Measurements from ENCODE around the gene TTC16. TPM values are rescaled to one million over a fixed set of nuclear protein-coding genes. Genes with fewer than 3 reads are reported as not detected.
"Not testable (repeated sequence)": the region's sequence is repeated elsewhere in the genome, so short reads cannot be mapped to it uniquely, and the experiment has no call there.

Gene TTC16
- total RNA-seq, 1 experiment from 2014 or later: not detected

DNA sequence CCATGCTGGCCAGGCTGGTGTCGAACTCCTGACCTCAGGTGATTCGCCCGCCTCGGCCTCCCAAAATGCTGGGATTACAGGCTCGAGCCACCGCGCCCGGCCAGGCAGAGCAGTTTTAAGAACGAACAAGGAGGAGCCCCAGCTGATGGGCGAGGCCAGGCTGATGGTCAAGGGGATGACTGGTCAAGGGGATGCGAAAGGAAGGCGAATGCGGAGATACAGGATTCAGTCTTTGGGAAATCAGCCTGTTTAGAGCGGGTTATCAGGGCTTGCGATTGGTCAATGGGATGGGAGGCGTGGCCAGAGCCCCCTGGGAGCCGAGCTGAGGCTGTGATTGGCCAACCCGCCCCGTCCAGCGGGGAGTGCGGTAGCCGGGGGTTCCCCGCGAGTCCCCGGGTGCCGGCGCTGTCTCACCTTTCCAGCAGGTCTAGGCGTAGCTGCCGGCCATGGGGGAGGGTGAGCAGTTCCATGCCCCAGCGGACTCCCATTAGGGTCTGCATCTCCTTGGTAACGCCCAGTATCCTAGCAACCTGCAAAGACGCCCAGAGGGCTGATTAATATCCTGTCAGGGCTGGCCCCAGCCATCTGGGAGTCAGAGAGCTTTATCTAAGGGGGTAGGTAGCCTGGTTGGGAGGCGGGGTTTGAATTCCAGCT is 26.7 kb downstream of the TTC16 start:
- DNase-seq (ENCODE audit: low read depth): peak; percentile 93

DNA sequence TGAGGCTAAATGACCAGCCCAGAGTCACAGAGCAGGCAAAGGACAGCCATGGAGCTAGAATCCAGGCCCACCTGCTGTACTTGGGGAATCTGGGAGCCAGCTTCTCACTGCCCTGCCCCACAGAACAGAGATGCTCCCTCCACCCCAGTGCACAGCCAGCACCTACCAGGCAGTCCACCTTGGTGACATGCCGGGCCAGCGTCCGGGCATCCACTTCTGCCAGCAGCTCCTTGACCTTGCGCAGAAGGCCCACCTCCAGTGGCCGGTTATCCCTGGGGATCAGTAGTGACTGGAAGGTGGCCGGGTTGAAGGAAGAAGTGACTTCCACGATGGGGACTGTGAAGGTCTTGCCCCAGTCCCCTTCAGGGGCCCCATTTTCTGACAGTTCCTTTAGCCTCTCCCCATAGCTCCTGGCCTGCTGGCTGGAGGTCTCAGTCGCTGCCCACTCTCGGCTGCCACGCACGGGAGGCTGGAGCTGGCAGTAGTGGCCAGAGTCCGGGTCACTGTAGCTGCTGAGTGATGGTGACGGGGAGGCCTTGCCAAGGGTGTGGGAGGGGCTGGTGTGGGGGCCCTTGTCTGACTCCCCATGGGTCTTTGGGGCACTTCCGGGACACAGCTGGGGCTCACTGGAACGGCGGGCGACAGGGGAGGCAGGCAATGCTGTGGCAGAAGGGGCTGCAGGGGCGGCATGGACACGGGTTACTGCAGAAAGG is 28.7 kb downstream of the TTC16 start:
- DNase-seq (ENCODE audit: low read depth): no peak

DNA sequence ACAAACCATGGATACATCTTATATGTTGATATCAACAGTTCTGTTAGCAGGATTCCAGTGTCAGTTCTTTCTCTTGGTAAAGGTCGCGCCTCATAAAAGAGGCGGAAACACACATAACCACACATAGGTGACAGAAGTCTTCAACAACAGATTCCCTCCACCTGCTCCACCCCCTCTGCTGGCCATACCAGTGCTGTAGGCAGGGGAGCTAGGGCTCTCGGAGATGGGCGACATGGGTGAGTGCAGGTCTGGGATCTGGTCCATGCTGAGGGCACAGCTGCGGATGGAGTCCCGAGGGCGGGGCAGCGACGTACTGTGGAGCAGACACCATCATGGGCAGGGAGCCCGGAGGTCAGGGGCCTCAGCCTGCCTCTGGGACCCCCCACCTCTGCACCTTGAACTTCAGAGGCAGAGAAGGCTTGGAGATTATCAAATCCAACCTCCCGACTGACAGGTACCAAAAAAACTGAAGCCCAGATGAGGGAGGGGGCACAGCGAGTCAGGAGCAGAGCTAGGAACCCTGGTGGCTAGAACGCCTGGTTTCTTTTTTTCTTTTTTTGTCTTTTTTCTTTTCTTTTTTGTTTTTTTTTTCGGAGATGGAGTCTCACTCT is 31.2 kb downstream of the TTC16 start:
- no peak for DNase-seq (ENCODE audit: low read depth)

DNA sequence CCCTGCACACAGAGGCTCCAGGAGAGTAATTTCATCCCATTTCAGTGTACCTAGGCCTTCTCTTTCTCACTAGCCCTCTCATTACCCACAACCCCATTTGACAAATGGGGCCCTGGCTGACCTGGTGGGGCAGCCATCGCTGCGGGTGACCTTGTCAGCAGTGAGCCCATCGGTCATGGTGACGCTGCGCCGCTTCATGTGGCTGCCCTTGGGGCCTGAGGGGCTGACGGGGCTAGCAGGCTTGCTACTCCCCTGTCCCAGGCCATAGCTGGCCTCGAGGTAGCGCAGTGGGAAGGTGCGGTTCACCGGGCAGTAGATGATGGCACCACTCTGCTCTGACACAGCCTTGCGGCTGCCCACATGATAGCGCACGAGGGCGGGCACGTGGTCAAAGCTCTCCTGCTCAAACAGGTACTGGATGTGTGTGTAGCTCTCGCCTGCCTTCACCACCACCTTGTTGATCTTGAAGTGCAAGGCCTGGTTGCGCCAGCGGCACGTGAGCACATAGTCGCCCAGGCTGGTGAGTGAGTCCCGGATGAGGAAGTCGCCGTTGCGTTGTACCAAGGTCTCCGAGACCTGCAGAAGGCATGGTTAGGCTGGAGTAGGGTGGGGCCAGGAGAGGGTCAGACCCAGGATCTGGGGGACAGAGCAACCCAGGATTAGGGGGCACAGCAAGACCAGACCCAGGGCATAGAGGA is 33.4 kb downstream of the TTC16 start:
- no peak for DNase-seq (ENCODE audit: low read depth)

DNA sequence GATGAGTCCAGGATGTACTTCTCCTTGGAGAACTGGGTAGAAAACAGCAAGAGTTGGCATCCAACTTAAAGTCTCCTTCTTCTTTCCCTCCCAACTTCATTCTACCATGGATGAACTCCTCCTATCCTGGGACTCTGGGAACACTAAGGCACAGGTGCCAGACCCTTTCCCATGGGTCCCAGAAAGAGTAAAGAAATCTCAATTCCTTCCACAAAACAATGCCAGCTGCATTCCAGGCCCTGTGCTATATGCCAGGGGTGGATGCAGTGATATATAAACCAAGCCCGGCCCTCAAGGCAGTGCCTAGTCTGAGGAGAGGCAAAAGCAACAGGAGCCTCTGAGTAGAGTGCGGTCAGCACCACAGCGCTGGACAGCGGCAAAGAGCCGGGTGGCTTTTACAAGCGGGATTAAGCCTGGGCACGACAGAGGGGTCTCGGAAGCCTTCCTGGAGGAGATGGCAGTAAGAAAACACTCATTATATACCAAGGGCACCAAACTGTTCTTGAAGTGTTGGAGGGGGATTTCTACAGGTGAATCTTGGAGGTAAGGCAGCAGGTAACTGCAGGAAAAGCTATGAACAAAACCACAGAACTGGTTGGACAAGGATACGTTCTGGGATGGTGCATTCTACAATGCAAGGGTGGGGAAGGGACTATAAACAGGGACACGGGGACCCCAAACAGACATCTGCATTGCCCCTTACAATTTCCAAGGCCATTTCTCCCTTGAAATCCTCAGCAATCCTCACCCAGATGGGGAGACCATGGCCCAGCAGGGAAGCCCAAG is 35.6 kb downstream of the TTC16 start:
- no peak for DNase-seq (ENCODE audit: low read depth)

DNA sequence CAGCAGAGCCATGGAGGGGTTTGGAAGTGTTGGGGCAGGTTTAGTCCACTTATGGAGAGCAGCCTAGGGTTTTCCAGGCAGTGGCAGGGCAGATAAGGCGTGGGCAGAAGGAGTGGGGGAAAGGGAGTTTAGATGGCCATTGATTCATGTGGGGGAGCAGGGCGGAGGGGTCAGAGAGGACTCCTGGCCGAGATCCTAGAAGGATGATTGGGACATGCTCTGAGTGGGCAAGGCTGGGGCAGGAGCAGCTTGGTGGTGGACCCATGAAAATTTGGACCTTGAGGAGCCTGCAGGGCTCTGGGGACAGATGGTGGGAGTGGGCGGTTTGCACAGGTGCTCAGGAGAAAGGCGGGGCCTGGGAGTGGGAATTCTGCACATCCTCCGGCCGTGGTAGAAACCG is 37.3 kb downstream of the TTC16 start:
- no peak for DNase-seq (ENCODE audit: low read depth)

DNA sequence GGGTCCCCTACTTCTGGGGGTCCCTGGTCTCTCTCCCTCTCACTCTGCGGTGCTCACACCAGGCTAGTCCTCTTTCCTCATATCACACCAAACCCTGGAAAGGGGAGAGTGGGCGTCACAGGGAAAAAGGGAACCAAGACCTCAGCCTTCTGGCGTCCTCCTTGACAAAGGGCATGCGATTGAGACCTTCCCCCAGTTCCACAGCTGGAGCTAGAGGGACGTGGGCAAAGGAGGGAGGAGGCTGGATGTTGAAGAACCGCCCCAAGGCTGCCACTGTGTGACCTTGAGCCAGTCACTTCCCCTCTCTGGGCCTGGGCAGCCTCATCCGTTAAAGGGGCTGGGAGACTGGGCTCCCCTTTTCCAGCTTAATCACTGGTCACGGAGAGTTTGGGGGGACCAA is 37.7 kb downstream of the TTC16 start:
- no peak for DNase-seq (ENCODE audit: low read depth)

DNA sequence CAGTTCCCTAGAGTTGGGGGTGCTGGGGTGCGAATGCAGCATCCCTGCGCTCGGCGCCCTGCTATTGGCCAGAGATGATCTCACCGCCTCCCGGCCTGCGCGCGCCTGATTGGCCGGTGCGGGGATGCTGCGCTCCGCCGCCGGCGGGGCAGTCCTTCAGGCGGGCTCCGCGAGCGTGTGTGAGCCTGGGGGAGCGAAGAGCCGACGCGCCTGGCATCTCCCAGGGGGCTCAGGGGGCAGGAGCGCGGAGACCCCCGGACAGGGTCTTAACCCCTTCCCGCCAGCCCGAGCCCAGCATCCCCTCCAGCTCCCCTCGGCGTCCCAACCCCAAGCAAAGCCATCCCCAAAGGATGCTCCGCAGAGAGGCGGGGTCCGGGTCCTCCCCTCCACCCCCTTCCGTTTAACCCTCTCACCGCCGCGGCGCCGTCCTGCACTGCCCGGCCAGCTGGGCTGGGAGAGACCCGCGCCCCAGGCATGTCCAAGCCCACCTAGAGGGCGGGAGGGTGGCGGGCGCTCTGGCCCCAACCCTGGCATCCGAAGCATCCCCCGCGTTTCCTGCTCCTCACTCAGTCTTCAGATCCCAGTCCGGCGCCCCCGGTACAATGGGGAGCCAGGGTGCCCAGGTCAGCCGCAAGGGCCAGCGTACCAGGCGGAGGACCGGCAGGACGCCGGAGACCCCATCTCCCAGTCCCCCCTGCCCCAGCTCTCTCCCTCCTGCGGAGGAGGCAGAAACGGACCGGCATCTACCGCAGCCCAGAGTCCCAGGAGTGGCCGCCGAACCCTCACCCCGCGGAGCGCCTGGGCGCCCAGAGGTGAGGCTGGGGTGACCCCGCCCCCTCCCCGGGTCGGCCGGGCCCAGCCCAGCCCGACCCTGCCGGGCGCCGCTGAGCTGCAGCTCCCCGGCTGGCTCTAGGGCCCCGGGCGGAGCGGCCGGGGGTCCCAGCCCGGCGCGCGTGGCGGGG is 38.5 kb downstream of the TTC16 start:
- DNase-seq (ENCODE audit: low read depth): no peak

DNA sequence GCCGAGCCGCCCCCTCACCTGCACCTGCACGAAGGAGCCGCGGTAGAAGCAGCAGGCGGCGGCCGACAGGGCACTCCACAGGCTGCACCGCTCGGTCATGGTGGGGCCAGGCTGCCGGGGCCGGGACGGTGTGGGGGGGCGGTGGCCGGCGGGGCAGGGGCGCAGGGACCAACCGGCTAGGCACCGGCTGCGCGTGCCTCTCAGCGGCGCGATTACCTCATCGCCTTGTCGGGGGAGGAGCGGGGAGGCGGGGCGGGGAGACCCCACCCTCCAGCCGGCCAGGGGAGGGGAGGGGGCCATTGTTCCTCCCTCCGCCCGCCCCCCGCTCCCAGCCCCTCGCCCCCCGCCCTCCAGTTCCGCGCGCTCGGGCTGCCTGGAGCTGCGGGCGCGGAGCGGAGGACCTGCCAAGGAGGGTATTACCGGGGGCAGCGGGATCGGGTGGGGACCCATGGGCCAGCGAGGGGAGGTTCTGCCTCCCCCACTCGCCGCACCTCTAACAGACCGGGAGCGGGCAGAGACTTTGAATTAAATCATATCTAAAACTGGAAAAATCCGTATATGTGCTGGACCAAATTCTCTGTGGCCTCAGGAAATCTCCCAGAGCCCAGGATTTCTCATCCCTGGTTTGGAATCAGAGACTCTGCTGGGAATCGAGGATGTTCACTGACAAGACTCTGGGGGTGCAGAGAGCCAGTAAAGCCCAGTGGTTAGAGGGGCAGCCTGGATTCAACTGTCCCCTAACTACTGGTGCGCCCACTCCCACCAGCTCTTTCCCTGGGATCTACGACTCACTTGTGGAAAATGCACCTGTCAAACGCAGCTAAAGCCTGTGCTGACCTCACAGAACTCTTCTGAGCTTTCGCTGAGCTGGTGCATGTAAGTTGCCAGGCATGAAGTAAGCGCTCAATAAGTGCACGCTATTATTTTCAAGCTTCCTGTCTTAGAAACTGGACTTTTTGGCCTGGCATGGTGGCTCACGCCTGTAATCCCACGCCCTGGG is 39.5 kb downstream of the TTC16 start:
- DNase-seq (ENCODE audit: low read depth): no peak

DNA sequence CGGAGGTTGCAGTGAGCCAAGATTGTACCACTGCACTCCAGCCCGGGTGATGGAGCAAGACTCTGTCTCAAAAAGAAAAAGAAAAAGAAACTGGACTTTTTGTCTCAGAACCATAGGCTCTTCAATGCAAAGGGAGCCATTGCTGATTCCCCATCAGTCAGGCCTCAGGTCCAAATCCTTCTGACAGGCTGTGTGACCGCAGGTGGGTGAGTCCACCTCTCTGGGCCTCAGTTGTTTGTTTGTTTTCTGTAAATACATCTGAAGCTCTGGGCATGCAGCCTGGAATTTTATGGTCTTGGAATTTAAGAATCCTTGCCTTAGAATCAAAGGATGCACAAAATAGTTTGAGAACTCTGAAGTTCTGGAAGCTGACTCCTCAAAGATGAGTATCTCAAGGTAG is 40.4 kb downstream of the TTC16 start:
- no peak for DNase-seq (ENCODE audit: low read depth)

DNA sequence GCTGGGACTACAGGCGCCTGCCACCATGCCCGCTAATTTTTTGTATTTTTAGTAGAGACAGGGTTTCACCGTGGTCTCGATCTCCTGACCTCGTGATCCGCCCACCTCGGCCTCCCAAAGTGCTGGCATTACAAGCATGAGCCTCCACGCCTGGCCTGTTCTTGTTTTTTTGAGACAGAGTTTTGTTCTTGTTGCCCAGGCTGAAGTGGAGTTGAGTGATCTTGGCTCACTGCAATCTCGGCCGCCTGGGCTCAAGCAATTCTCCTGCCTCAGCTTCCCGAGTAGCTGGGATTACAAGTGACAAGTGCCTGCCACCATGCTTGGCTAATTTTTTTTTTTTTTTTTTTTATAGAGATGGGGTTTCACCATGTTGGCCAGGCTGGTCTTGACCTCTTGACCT is 40.9 kb downstream of the TTC16 start:
- DNase-seq (ENCODE audit: low read depth): not testable (repeated sequence)

DNA sequence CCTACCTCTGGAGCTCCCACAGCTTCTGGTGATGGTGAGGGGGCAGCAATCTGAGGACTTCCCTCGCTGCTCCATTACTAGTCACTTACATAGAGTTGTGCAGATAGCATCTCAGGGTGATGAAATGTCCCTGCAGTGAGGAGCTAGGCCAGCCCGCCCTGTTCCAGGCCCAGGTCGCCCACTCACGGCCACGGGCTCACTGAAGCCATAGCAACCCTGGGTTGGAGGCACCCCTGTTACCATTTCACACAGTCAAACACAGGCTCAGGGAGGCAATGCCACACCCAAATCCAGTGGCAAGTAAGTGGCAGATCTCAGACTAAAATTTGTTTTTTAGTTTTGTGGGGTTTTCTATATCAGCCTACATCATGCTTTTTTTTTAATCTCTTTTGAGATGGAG is 43.0 kb downstream of the TTC16 start:
- no peak for DNase-seq (ENCODE audit: low read depth)

DNA sequence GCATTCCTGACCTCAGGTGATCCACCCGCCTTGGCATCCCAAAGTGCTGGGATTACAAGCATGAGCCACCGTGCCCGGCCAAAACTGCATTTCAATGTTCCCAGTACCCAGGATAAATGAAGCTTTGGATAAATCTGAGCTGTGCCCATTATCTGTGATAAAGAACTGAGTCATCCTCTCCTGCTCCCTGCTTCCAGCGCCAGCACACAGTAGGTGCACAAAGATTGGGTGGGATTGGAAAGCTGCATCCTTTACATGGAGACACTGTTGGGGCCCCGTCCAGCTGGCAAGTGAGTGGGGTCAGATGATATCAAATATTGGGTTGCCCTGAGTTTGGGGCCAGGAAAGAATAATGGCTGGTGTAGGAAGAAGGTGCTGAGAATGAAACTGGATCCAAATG is 45.2 kb downstream of the TTC16 start:
- no peak for DNase-seq (ENCODE audit: low read depth)

DNA sequence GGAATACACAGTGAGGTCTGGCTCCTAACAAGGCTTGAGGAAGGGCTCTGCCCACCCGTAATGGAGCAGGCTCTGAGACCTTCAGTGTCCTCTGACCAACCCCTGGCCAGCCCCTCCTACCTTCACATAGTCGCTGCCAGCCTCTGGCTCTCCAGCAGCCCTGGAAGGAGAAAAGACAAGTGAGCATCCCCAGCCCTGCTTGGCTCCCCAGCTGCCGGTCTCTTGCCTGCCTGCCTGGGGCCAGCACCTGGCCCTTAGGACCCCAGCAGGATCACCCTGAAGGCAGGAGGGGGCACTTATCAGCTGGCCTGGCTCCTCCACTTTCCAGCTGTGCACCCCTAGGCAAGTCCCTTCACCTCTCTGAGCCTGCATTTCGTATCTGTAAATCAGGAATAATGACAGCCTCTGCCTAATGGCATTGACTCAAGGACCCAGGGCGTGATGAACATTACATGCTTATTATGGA is 45.6 kb downstream of the TTC16 start:
- no peak for DNase-seq (ENCODE audit: low read depth)

DNA sequence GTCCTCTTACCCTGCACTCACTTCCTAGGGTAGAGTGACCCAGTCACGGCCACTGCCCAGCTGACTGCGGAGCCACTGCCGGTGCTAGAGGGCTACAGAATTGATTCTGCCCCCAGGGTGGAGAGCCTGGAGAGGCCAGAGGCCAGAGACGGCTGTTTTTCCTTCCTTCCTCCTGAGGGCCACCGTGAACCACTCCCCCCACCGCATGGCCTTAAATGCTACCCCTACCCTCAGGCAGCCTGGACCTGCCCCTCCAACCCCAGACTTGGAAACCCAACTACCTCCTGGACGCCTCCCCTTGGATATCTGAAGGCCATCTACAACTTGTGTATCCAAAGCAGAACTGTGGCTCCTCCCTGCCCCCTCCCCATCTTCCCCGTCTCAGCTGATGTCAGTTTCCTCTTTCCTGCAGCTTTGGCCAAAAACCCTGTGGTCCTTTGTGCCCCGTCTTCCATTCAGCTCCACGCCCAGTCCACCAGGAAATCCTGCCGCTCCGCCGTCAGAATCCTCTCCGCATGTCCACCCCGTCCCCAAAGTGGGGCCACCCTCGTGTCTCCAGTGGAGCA is 46.3 kb downstream of the TTC16 start:
- no peak for DNase-seq (ENCODE audit: low read depth)

DNA sequence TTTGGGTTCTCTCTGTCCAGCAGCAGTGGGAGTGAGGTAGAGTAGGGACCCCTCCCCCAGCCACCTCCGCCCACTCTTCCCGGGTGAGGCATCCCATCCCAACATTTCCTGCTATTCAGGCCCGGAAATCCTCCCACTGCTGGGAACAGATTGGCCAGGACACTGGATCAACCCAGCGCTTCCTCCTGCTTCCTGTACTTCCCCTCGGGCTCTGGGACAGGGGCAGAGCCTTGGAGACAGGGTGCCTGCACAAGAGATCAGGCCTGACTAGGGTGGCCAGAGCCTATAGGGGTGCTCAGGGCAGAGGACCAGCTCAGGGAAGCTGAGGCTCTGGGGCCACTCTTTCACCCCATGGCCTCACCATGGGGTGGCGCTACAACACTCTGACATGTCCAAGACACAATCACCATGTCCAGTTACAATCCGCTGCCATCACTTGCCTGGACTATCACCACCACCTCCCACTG is 48.1 kb downstream of the TTC16 start:
- DNase-seq (ENCODE audit: low read depth): peak; percentile 51

DNA sequence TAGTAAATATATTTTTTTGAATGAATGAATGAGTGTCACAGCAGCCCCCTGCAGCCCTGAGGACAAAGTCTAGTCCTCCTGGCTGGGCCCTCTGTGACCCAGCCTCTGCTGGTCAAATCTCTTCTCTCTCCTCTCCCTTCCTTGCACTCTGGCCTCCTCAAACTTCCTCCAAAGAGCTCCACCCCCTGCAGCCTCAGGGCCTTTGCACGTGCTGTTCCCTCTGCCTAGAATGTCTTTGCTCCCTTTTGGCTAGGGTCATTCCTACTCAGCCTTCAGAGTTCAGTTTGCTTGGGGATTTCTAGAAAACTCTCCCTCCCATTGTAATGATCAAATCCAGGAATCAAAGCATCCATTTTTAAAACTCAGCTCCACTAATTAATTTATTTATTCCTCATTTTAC is 49.5 kb downstream of the TTC16 start:
- no peak for DNase-seq (ENCODE audit: low read depth)

DNA sequence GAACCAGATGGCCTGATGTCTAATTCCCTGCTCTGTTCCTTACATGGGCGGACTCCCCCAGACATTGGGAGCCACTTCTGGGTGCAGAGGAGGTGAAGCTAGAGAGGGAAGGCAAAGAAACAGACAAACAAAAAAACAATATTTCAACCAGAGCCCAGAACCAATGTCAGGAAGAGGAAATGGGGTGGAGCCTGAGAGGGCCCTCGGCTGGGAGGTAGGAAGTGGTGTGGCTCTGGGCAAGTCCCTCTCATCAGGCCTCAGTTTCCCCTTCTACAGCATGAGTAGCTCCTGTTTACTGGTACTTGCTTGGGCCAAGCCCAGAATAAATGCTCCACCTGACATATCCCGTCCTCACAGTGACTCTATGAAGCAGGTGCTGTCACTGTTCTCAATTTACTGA is 51.5 kb downstream of the TTC16 start:
- no peak for DNase-seq (ENCODE audit: low read depth)

DNA sequence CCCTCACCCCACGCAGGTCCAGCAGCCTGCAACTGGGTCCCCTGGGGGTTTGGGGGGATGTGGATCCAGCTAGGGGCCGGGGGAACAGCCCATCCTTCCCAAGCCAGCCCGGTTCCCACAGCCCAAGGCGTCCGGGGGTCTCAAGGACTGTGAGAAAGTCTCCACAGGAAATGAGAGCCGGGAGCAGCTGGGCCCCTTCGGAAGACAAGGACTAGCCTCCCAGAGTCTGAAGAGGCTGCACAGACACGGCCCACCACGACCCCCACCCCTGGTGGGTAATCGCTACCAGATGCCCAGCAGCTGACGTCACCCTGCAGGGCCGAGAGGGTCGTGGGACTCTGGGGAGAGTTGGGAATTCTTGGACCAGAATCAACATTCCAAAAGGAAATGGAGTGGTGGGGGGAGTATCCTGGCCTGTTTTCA is 52.0 kb downstream of the TTC16 start:
- no peak for DNase-seq (ENCODE audit: low read depth)

Measured in M059J (cell line).